Endothelial cell of umbilical vein (primary cell): ENCODE measurements around the gene LACTB. TPM values are rescaled to one million over a fixed set of nuclear protein-coding genes. Genes with fewer than 3 reads are reported as not detected.

Experiments used
- BruUV-seq: library from RNA; stranded (reverse); fragments of 400-500 nt; replicated peaks from 2 replicates; lab custom pipeline; 2021; lab: Mats Ljungman, UMichigan
- CTCF ChIA-PET: fragments of 300-600, 350-600 bp; sonication (Branson Sonifier 250); formaldehyde crosslinking; loops from one replicate; lab custom pipeline; 2021; ENCODE audit warnings: antibody characterized with exemption, inconsistent platforms; lab: Charles Lee
- POLR2A ChIA-PET: fragments of 300-600, 350-600 bp; sonication (Branson Sonifier 250); formaldehyde crosslinking; loops from one replicate; lab custom pipeline; 2021; ENCODE audit warnings: antibody characterized with exemption, inconsistent platforms; lab: Charles Lee
- DNase-seq: peaks from one replicate; pipeline ENCODE4 v3.0.0-alpha.2; 2011; ENCODE audit warnings: low read depth, low spot score
- FAIRE-seq: peaks from 2 replicates; lab custom pipeline; 2011; peaks lifted over from hg19 to GRCh38; lab: Jason Lieb, UNC
- H2AFZ ChIP-seq: 2 replicates; pipeline ENCODE4 v1.6.0; 2012; ENCODE audit warnings: low read depth, low read length, control low read depth, inconsistent platforms
- H3K27ac ChIP-seq: 2 replicates; pipeline ENCODE4 v1.5.1; 2011; ENCODE audit warnings: low read depth, mild to moderate bottlenecking, control low read depth, low read length, moderate library complexity; ENCODE audit not compliant: insufficient read depth
- H3K27me3 ChIP-seq, 2 experiments: 2 replicates each; pipeline versions ENCODE4 v1.6.0 to v1.6.1; 2011; ENCODE audit warnings: low read length in 2 of 2, mixed read lengths in 1 of 2; ENCODE audit not compliant: control insufficient read depth in 2 of 2, insufficient read depth in 2 of 2
- H3K36me3 ChIP-seq, 2 experiments: 2 replicates in 1 of 2; 3 replicates in 1 of 2; pipeline ENCODE4 v1.5.1; 2011; ENCODE audit warnings: low read length in 2 of 2, mild to moderate bottlenecking in 1 of 2, moderate library complexity in 1 of 2; ENCODE audit not compliant: control insufficient read depth in 2 of 2, insufficient read depth in 2 of 2; ENCODE audit errors: extremely low read depth in 1 of 2
- H3K4me1 ChIP-seq: 3 replicates; pipeline ENCODE4 v1.5.1; 2011; ENCODE audit warnings: mild to moderate bottlenecking, low read length; ENCODE audit not compliant: control insufficient read depth, insufficient read depth; ENCODE audit errors: extremely low read depth
- H3K4me2 ChIP-seq: 2 replicates; pipeline ENCODE4 v1.6.1; 2011; ENCODE audit warnings: low read length, control low read depth, mixed read lengths; ENCODE audit not compliant: insufficient read depth
- H3K4me3 ChIP-seq, 3 experiments: fragments of 200-600 bp in 1 of 3; sonication (generic), shearing (Covaris generic) in 1 of 3; replicated peaks in 1 of 3; 2 replicates each; pipeline ENCODE4 v1.5.1; 2011 to 2016; ENCODE audit warnings: control low read depth in 3 of 3, low read length in 3 of 3, mild to moderate bottlenecking in 2 of 3, inconsistent platforms in 1 of 3, low read depth in 1 of 3, moderate library complexity in 1 of 3; ENCODE audit not compliant: insufficient read depth in 1 of 3
- H3K79me2 ChIP-seq: 2 replicates; pipeline ENCODE4 v1.6.0; 2012; ENCODE audit warnings: low read length, inconsistent platforms; ENCODE audit not compliant: control insufficient read depth, insufficient read depth
- H3K9ac ChIP-seq: replicated peaks from 2 replicates; pipeline ENCODE3; 2011; ENCODE audit warnings: low read length, control low read depth; ENCODE audit not compliant: insufficient read depth; ENCODE audit errors: extremely low read depth
- H3K9me1 ChIP-seq: replicated peaks from 3 replicates; pipeline ENCODE4 v1.6.0; 2011; ENCODE audit warnings: mild to moderate bottlenecking, low read length; ENCODE audit not compliant: control insufficient read depth, insufficient read depth; ENCODE audit errors: extremely low read depth
- H3K9me3 ChIP-seq: replicated peaks from 2 replicates; pipeline ENCODE4 v1.5.1; 2012; ENCODE audit warnings: low read length, inconsistent platforms; ENCODE audit not compliant: control insufficient read depth, insufficient read depth
- H4K20me1 ChIP-seq: replicated peaks from 2 replicates; pipeline ENCODE3; 2011; ENCODE audit warnings: mild to moderate bottlenecking, low read length; ENCODE audit not compliant: control insufficient read depth, insufficient read depth; ENCODE audit errors: extremely low read depth
- EZH2 ChIP-seq: IDR thresholded peaks from 2 replicates; pipeline ENCODE4 v1.6.1; 2012; ENCODE audit warnings: borderline replicate concordance, low read depth, mild to moderate bottlenecking, moderate library complexity, low read length, inconsistent platforms; ENCODE audit not compliant: severe bottlenecking
- FOS ChIP-seq: IDR thresholded peaks from 2 replicates; pipeline ENCODE4 v1.6.1; 2011; ENCODE audit warnings: mild to moderate bottlenecking, low read length, moderate library complexity, borderline replicate concordance; ENCODE audit not compliant: insufficient read depth
- JUN ChIP-seq: IDR thresholded peaks from 2 replicates; pipeline ENCODE4 v1.6.1; 2011; ENCODE audit warnings: borderline replicate concordance, low read depth; ENCODE audit not compliant: insufficient read length, insufficient read depth
- MAX ChIP-seq: IDR thresholded peaks from 2 replicates; pipeline ENCODE4 v1.6.1; 2011; ENCODE audit not compliant: insufficient read depth, insufficient read length
- MYC ChIP-seq: IDR thresholded peaks from one replicate; pipeline ENCODE4 v1.6.1; 2011; ENCODE audit warnings: mild to moderate bottlenecking, low read depth, low read length
- POLR2AphosphoS5 ChIP-seq: IDR thresholded peaks from 2 replicates; pipeline ENCODE4 v1.6.1; 2012; ENCODE audit warnings: low read depth, mild to moderate bottlenecking, control low read depth, low read length, moderate library complexity; ENCODE audit not compliant: insufficient read depth
- dilution Hi-C: fragments of 300-500 bp; cut with MboI; formaldehyde crosslinking; loops from one replicate; pipeline ENCODE4 v1.15.0; 2019; ENCODE audit warnings: low sequenced_read_pairs; ENCODE audit not compliant: extremely low pct_ligation_motif_present
- intact Hi-C: fragments of 100-400 bp; cut with micrococcal nuclease; formaldehyde crosslinking; loops from one replicate; pipeline ENCODE4 v1.10.0; 2022
- polyA plus RNA-seq, 4 experiments: library from polyadenylated mRNA; depleted of rRNA in 3 of 4; stranded (reverse) in 3 of 4; unstranded in 1 of 4; fragments of >200 nt; gene quantifications; 2 replicates each; pipeline versions ENCODE4 v1.2.1 to v1.2.3, GENCODE V29; 2011 to 2012; ENCODE audit warnings: missing spikeins in 1 of 4
- total RNA-seq: library from RNA; stranded (reverse); gene quantifications from 2 replicates; pipeline ENCODE4 v1.2.3, GENCODE V29; 2021
- TF ChIP-seq, protein P1 (sequence below), 2 donors: IDR thresholded peaks; 1 replicate in 1 of 2; 2 replicates in 1 of 2; pipeline ENCODE4 v1.5.1; 2011; ENCODE audit warnings: low read length in 2 of 2, mild to moderate bottlenecking in 2 of 2, moderate library complexity in 2 of 2, control low read depth in 1 of 2, inconsistent platforms in 1 of 2, low read depth in 1 of 2; ENCODE audit not compliant: insufficient read depth in 1 of 2; ENCODE audit errors: extremely low read depth in 1 of 2

The LACTB gene
- total and polyA plus RNA-seq, 2 donors (not counting 3 experiments of a cell fraction or from before 2014, with no cell fraction given) = 14.0 to 26.1 TPM

- TF ChIP-seq, protein P1, sequence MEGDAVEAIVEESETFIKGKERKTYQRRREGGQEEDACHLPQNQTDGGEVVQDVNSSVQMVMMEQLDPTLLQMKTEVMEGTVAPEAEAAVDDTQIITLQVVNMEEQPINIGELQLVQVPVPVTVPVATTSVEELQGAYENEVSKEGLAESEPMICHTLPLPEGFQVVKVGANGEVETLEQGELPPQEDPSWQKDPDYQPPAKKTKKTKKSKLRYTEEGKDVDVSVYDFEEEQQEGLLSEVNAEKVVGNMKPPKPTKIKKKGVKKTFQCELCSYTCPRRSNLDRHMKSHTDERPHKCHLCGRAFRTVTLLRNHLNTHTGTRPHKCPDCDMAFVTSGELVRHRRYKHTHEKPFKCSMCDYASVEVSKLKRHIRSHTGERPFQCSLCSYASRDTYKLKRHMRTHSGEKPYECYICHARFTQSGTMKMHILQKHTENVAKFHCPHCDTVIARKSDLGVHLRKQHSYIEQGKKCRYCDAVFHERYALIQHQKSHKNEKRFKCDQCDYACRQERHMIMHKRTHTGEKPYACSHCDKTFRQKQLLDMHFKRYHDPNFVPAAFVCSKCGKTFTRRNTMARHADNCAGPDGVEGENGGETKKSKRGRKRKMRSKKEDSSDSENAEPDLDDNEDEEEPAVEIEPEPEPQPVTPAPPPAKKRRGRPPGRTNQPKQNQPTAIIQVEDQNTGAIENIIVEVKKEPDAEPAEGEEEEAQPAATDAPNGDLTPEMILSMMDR (IDR thresholded peaks at IDR 0.05; ENCODE audit: extremely low read depth in 1 of 2, insufficient read depth in 1 of 2, low read depth in 1 of 2, low read length in 2 of 2) = peak in 1 of 2 donors; percentile 1
- no peak for TF ChIP-seq EZH2
- Histone ChIP-seq H2AFZ (no peak overlapping the region), H3K9me1 (no peaks in the 10 kb centered on the region), H3K36me3 (peaks cover 0 to 4% of the 10 kb centered on the region in 2 experiments), H3K9ac (no peak overlapping the region), H3K9me3 (no peaks in the 10 kb centered on the region), H4K20me1 (no peaks in the 10 kb centered on the region), H3K79me2 (no peaks in the 10 kb centered on the region), H3K27ac (no peak overlapping the region), H3K4me2 (no peak overlapping the region), H3K4me3 (no peak overlapping the region), H3K4me1 (no peaks in the 10 kb centered on the region), H3K27me3 (no peaks in the 10 kb centered on the region)
- no TSS peak for BruUV-seq
- peak; percentile 32 for DNase-seq
- intact Hi-C loops (no loop called here), dilution Hi-C loops (no loop called here)
- ChIA-PET CTCF (interaction anchor here (0.7 to 2.6 kb wide), 6 partner anchors 9 to 256 kb away, joined by 3 to 11 read pairs (median 4); no protein-coding TSS in a partner anchor), POLR2A (no interaction called here)
- FAIRE-seq = no peak
These were observed 25.0 kb downstream of the LACTB start for GRCh38 chr15:63146684-63147083.

- Histone ChIP-seq H3K79me2 (peaks cover 21% of the 10 kb centered on the region), H2AFZ (no peak overlapping the region), H3K36me3 (peaks cover 8 to 10% of the 10 kb centered on the region in 2 experiments), H3K4me3 (no peak overlapping the region), H3K9me3 (no peaks in the 10 kb centered on the region), H3K27ac (no peak overlapping the region), H3K9me1 (no peaks in the 10 kb centered on the region), H3K4me1 (peaks cover 11% of the 10 kb centered on the region), H3K4me2 (no peak overlapping the region), H3K9ac (no peak overlapping the region), H4K20me1 (no peaks in the 10 kb centered on the region), H3K27me3 (no peaks in the 10 kb centered on the region)
- ChIA-PET POLR2A (interaction anchor here (0.8 kb wide), 1 partner anchor 16 kb away, joined by 6 read pairs; no protein-coding TSS in a partner anchor), CTCF (interaction anchor here (0.7 to 2.1 kb wide), 2 partner anchors 16 to 251 kb away, joined by 3 to 9 read pairs; no protein-coding TSS in a partner anchor)
- no peak for DNase-seq
- intact Hi-C loops (no loop called here), dilution Hi-C loops (no loop called here)
- TF ChIP-seq JUN = no peak
- peak; percentile 25 for TF ChIP-seq POLR2AphosphoS5
- TF ChIP-seq, protein P1 (IDR thresholded peaks at IDR 0.05; ENCODE audit: extremely low read depth in 1 of 2, insufficient read depth in 1 of 2, low read depth in 1 of 2, low read length in 2 of 2) = no peak
- TF ChIP-seq EZH2 = no peak
- no peak for TF ChIP-seq MYC
- TF ChIP-seq MAX = no peak
- TF ChIP-seq FOS = no peak
- BruUV-seq = no TSS peak
- no peak for FAIRE-seq
These were observed 30.0 kb downstream of the LACTB start for GRCh38 chr15:63151665-63152064.
